Stimulated activated CD8-positive, alpha-beta memory T cell treated with anti-CD3 and anti-CD28 coated beads, Interleukin-4, amount 100 ng/mL, for 24 hours (primary cell): ENCODE results near the gene DAAM2.

Experiments used
- DNase-seq: peaks from one replicate; pipeline ENCODE4 v3.0.0-alpha.2; 2020; ENCODE audit warnings: low read depth

Gene DAAM2

GRCh38 chr6:39791850-39792539, at the start of gene DAAM2:
Gene DAAM2, plus strand, starts transcription at chr6:39792376. Its CDS starts 63,927 bp downstream, at chr6:39856303.
- no peak for DNase-seq

- DNase-seq: no peak
Measured at GRCh38 chr6:39746795-39747194, 45.4 kb upstream of the DAAM2 start.

GRCh38 chr6:39752835-39753724, 39.1 kb upstream of the DAAM2 start:
- DNase-seq: no peak

GRCh38 chr6:39753725-39754045, 38.5 kb upstream of the DAAM2 start:
- DNase-seq: no peak

- DNase-seq: no peak
Measured at GRCh38 chr6:39754514-39755115, 37.6 kb upstream of the DAAM2 start.

- no peak for DNase-seq
Measured at GRCh38 chr6:39755231-39755630, 36.9 kb upstream of the DAAM2 start.

GRCh38 chr6:39756582-39756981, 35.6 kb upstream of the DAAM2 start:
- DNase-seq: no peak

GRCh38 chr6:39758905-39759605, 33.1 kb upstream of the DAAM2 start:
- DNase-seq: no peak

GRCh38 chr6:39760226-39760952, 31.8 kb upstream of the DAAM2 start:
- no peak for DNase-seq

- DNase-seq: no peak
Measured at GRCh38 chr6:39765508-39766065, 26.6 kb upstream of the DAAM2 start.

- no peak for DNase-seq
Measured at GRCh38 chr6:39769012-39769411, 23.2 kb upstream of the DAAM2 start.

GRCh38 chr6:39770446-39770845, 21.7 kb upstream of the DAAM2 start:
- no peak for DNase-seq

- DNase-seq: no peak
Measured at GRCh38 chr6:39772559-39773273, 19.5 kb upstream of the DAAM2 start.

- no peak for DNase-seq
Measured at GRCh38 chr6:39773782-39774181, 18.4 kb upstream of the DAAM2 start.

GRCh38 chr6:39776581-39776980, 15.6 kb upstream of the DAAM2 start:
- no peak for DNase-seq

- no peak for DNase-seq
Measured at GRCh38 chr6:39777218-39777617, 15.0 kb upstream of the DAAM2 start.

GRCh38 chr6:39777661-39778060, 14.5 kb upstream of the DAAM2 start:
- no peak for DNase-seq

GRCh38 chr6:39778581-39779255, 13.5 kb upstream of the DAAM2 start:
- no peak for DNase-seq

GRCh38 chr6:39785281-39785680, 6.9 kb upstream of the DAAM2 start:
- DNase-seq: no peak

- no peak for DNase-seq
Measured at GRCh38 chr6:39786649-39787048, 5.5 kb upstream of the DAAM2 start.
